NT2/D1 (cell line): ENCODE results near the gene SLC35F3.

Experiments
- SUZ12 ChIP-seq: IDR thresholded peaks from 2 replicates; pipeline ENCODE4 v1.6.1; 2011; ENCODE audit not compliant: insufficient read length, insufficient read depth; ENCODE audit errors: extremely low read depth
- YY1 ChIP-seq: IDR thresholded peaks from 2 replicates; pipeline ENCODE4 v1.6.1; 2011; ENCODE audit not compliant: insufficient read length, insufficient read depth
- ZNF274 ChIP-seq: IDR thresholded peaks from 2 replicates; pipeline ENCODE4 v1.6.1; 2011; ENCODE audit warnings: mild to moderate bottlenecking, low read depth, low read length

- TF ChIP-seq YY1 (no peak), ZNF274 (no peak), SUZ12 (no peak)
Measured at GRCh38 chr1:233863901-233864545, 40.5 kb upstream of the SLC35F3 start.
